Hepatocyte (in vitro differentiated cells): ENCODE measurements around the gene DPH2. TPM values are rescaled to one million over a fixed set of nuclear protein-coding genes. Genes with fewer than 3 reads are reported as not detected.

ENCODE experiments used
- DNase-seq: peaks from one replicate; pipeline ENCODE4 v3.0.0-alpha.2; 2016; ENCODE audit warnings: low spot score
- H2AFZ ChIP-seq: fragments of 200-600 bp; sonication (generic); 2 replicates; pipeline ENCODE4 v1.6.0; 2016; ENCODE audit warnings: antibody characterized with exemption, mild to moderate bottlenecking
- H3K27ac ChIP-seq: fragments of 200-600 bp; sonication (generic); 2 replicates; pipeline ENCODE4 v1.5.1; 2016; ENCODE audit warnings: mild to moderate bottlenecking
- H3K27me3 ChIP-seq: fragments of 200-600 bp; sonication (generic); 2 replicates; pipeline ENCODE4 v1.6.1; 2016
- H3K36me3 ChIP-seq: fragments of 200-600 bp; sonication (generic); replicated peaks from 2 replicates; pipeline ENCODE4 v1.5.1; 2016; ENCODE audit warnings: low read depth; ENCODE audit not compliant: insufficient read depth
- H3K4me1 ChIP-seq: fragments of 200-600 bp; sonication (generic); 2 replicates; pipeline ENCODE4 v1.5.1; 2016; ENCODE audit warnings: mild to moderate bottlenecking, moderate library complexity; ENCODE audit not compliant: insufficient read depth
- H3K4me2 ChIP-seq: fragments of 200-600 bp; sonication (generic); 2 replicates; pipeline ENCODE4 v1.6.0; 2016
- H3K4me3 ChIP-seq: fragments of 200-600 bp; sonication (generic); 2 replicates; pipeline ENCODE4 v1.5.1; 2016; ENCODE audit warnings: mild to moderate bottlenecking
- H3K79me2 ChIP-seq: fragments of 200-600 bp; sonication (generic); 2 replicates; pipeline ENCODE4 v1.6.0; 2017; ENCODE audit warnings: mild to moderate bottlenecking
- H3K9me2 ChIP-seq: fragments of 200-600 bp; sonication (generic); replicated peaks from 2 replicates; pipeline ENCODE4 v1.6.0; 2017; ENCODE audit warnings: mild to moderate bottlenecking; ENCODE audit not compliant: insufficient read depth
- H3K9me3 ChIP-seq: fragments of 200-600 bp; sonication (generic); 2 replicates; pipeline ENCODE4 v1.5.1; 2016; ENCODE audit warnings: low read depth, mild to moderate bottlenecking
- H4K20me1 ChIP-seq: fragments of 200-600 bp; sonication (generic); 2 replicates; pipeline ENCODE4 v1.6.0; 2016; ENCODE audit warnings: mild to moderate bottlenecking; ENCODE audit not compliant: insufficient read depth, poor library complexity, severe bottlenecking
- CTCF ChIP-seq: fragments of 200-600 bp; sonication (generic); IDR thresholded peaks from 2 replicates; pipeline ENCODE4 v1.5.1; 2016; ENCODE audit warnings: antibody characterized with exemption, mild to moderate bottlenecking; ENCODE audit not compliant: poor library complexity
- EZH2 ChIP-seq: fragments of 200-600 bp; sonication (generic); IDR thresholded peaks from 2 replicates; pipeline ENCODE4 v1.6.1; 2016; ENCODE audit warnings: antibody characterized with exemption, mild to moderate bottlenecking, borderline replicate concordance
- EZH2phosphoT487 ChIP-seq: fragments of 200-600 bp; sonication (generic); IDR thresholded peaks from one replicate; pipeline ENCODE4 v1.6.1; 2018; ENCODE audit warnings: antibody characterized with exemption, mild to moderate bottlenecking, low read depth, moderate library complexity; ENCODE audit not compliant: unreplicated experiment, severe bottlenecking
- WGBS: methylation state at CpG from one replicate; pipeline ENCODE4 v1.1.6; 2016; ENCODE audit warnings: low lambda C conversion rate; ENCODE audit errors: missing lambda C conversion rate; 5-methylcytosine and 5-hydroxymethylcytosine counted together
- polyA plus RNA-seq: library from polyadenylated mRNA; unstranded; fragments of >200 nt; fragmentation: Nextera tagmentation; extraction: Ambion mirVana; gene quantifications from 2 replicates; pipeline ENCODE4 v1.2.1, GENCODE V29; 2016
- total RNA-seq: library from RNA; depleted of rRNA; stranded (reverse); fragments of >200 nt; gene quantifications from 2 replicates; pipeline ENCODE4 v1.2.3, GENCODE V29; 2014

DPH2 gene
- total and polyA plus RNA-seq, 2 experiments from 2014 or later: 18.6 to 21.5 TPM

DNA sequence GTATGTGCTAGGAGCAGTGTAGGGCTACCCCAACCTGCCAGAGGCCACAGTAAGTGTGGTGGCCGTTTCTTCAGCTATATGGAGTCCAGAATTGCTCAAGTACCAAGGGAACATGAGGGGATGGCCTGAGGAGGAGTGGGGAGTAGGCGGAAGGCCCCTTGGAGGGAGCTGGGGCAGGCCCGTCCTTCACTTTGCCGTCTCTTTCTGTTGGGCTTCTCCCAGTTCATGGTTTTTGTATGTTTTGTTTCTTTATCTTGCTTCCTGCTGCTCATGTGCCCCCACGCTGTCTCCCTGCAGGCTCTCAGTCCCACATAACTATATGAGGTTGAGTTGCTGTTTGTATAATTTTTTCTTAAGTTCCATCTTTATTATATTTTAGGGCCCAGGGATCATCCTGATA is 5.9 kb upstream of the DPH2 start:
- H4K20me1 ChIP-seq: no peaks in the 10 kb centered on the region
- no peak for TF ChIP-seq CTCF
- no peak for TF ChIP-seq EZH2
- no peak for TF ChIP-seq EZH2phosphoT487
- H3K79me2 ChIP-seq: no peaks in the 10 kb centered on the region
- H3K9me2 ChIP-seq: no peaks in the 10 kb centered on the region
- no peak overlapping the region for H3K4me3 ChIP-seq
- H3K36me3 ChIP-seq: no peaks in the 10 kb centered on the region
- WGBS: 87% methylated on average over 5 of the region's 5 CpGs
- no peaks in the 10 kb centered on the region for H3K4me1 ChIP-seq
- DNase-seq: no peak
- H3K27ac ChIP-seq: no peak overlapping the region
- no peak overlapping the region for H3K4me2 ChIP-seq
- H3K9me3 ChIP-seq: no peaks in the 10 kb centered on the region
- no peaks in the 10 kb centered on the region for H3K27me3 ChIP-seq
- no peak overlapping the region for H2AFZ ChIP-seq

DNA sequence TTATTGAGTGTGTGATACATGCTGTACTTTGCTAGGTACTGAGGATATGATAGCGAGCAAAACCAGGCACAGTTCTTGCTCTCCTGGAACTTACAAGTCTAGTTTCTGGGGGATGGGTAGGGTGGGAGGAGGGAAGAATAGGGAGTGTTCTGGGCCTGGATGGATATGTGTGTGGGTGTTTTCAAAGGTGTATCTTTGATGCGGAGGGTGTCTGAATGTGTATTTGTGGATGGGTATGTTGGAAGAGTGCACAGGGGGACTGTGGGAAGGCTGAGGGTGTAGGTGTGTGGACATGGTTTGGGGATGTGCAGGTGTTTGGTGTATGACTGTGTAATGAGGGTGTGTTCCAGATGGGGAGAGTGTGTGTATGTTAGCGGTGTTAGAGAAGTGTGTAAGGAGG is 4.5 kb upstream of the DPH2 start:
- H3K4me2 ChIP-seq: no peak overlapping the region
- H2AFZ ChIP-seq: no peak overlapping the region
- H3K27ac ChIP-seq: no peak overlapping the region
- H4K20me1 ChIP-seq: no peaks in the 10 kb centered on the region
- TF ChIP-seq EZH2: no peak
- no peak for TF ChIP-seq CTCF
- TF ChIP-seq EZH2phosphoT487: no peak
- H3K4me3 ChIP-seq: no peak overlapping the region
- 94% methylated on average over 3 of the region's 3 CpGs for WGBS
- H3K79me2 ChIP-seq: peaks cover under 1% of the 10 kb centered on the region
- no peaks in the 10 kb centered on the region for H3K9me3 ChIP-seq
- H3K27me3 ChIP-seq: no peaks in the 10 kb centered on the region
- H3K36me3 ChIP-seq: no peaks in the 10 kb centered on the region
- DNase-seq: no peak
- H3K4me1 ChIP-seq: no peaks in the 10 kb centered on the region
- H3K9me2 ChIP-seq: no peaks in the 10 kb centered on the region

- Histone ChIP-seq H3K36me3 (no peaks in the 10 kb centered on the region), H3K4me3 (no peak overlapping the region), H3K9me3 (no peaks in the 10 kb centered on the region), H3K4me1 (peaks cover 6% of the 10 kb centered on the region), H2AFZ (no peak overlapping the region), H3K9me2 (no peaks in the 10 kb centered on the region), H3K27ac (no peak overlapping the region), H4K20me1 (no peaks in the 10 kb centered on the region), H3K4me2 (no peak overlapping the region), H3K79me2 (peaks cover 10% of the 10 kb centered on the region), H3K27me3 (no peaks in the 10 kb centered on the region)
- WGBS: 94% methylated on average over 6 of the region's 6 CpGs
- no peak for TF ChIP-seq EZH2
- TF ChIP-seq CTCF: no peak
- TF ChIP-seq EZH2phosphoT487: no peak
- peak; percentile 64 for DNase-seq
Observed at GRCh38 chr1:43968348-43968948, 1.4 kb upstream of the DPH2 start.

DNA sequence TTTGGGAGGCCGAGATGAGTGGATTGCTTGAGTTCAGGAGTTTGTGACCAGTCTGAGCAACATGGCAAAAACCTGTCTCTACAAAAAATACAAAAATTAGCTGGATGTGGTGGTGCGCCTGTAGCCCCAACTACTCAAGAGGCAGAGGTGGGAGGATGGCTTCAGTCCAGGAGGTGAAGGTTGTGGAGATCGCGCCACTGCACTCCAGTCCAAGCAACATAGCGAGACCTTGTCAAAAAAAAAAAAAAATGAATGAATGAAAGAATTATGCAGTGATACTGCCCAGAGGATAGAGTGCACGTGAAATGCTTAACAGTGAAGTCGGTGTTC is 429 bp upstream of the DPH2 start:
- no peak for DNase-seq
- Histone ChIP-seq H3K4me1 (peaks cover 6% of the 10 kb centered on the region), H3K27me3 (no peaks in the 10 kb centered on the region), H4K20me1 (no peaks in the 10 kb centered on the region), H3K4me3 (no peak overlapping the region), H3K27ac (no peak overlapping the region), H3K9me2 (no peaks in the 10 kb centered on the region), H3K79me2 (peaks cover 10% of the 10 kb centered on the region), H3K36me3 (no peaks in the 10 kb centered on the region), H3K9me3 (no peaks in the 10 kb centered on the region), H2AFZ (no peak overlapping the region), H3K4me2 (peak overlapping the region; percentile 73)
- 63% methylated on average over 7 of the region's 7 CpGs for WGBS
- TF ChIP-seq EZH2 (no peak), CTCF (no peak), EZH2phosphoT487 (no peak)
